Keratinocyte (primary cell): ENCODE data around the gene DNPEP.

Experiments
- CTCF ChIP-seq, 3 experiments: IDR thresholded peaks in 1 of 3; conservative IDR thresholded peaks in 1 of 3; optimal IDR thresholded peaks in 1 of 3; 2 replicates in 2 of 3; 3 replicates in 1 of 3; pipeline versions ENCODE3 to v1.5.1; 2011; ENCODE audit warnings: low read length in 3 of 3, mild to moderate bottlenecking in 3 of 3, moderate library complexity in 2 of 3, control low read depth in 1 of 3, inconsistent platforms in 1 of 3; ENCODE audit not compliant: insufficient read depth in 2 of 3; ENCODE audit errors: extremely low read depth in 1 of 3
- EZH2 ChIP-seq: IDR thresholded peaks from one replicate; pipeline ENCODE4 v1.6.1; 2012; ENCODE audit warnings: inconsistent platforms, mild to moderate bottlenecking, low read length, moderate library complexity

GRCh38 chr2:219402665-219403515, 15.2 kb upstream of the DNPEP start:
- peak; percentile 83 to 94 (median 94) for TF ChIP-seq CTCF (optimal IDR thresholded peaks at IDR 0.05 in 1 of 3, IDR thresholded peaks at IDR 0.05 in 1 of 3, conservative IDR thresholded peaks at IDR 0.05 in 1 of 3; ENCODE audit: extremely low read depth in 1 of 3, insufficient read depth in 2 of 3, low read length in 3 of 3)
- no peak for TF ChIP-seq EZH2
